HG03558 (cell line): ENCODE results near the gene CBX4.

Source experiments
- ATAC-seq: cut with Tn5 transposase; IDR thresholded peaks from one replicate; pipeline ENCODE4 v1.9.1; 2021; ENCODE audit warnings: moderate number of reproducible peaks; ENCODE audit not compliant: unreplicated experiment; ENCODE audit errors: extremely low read depth

The CBX4 gene

GRCh38 chr17:79842656-79843473, 3.6 kb upstream of the CBX4 start:
- ATAC-seq, result no peak

- no peak for ATAC-seq
Observed at GRCh38 chr17:79842136-79842655, 3.0 kb upstream of the CBX4 start.

GRCh38 chr17:79841369-79842135, 2.3 kb upstream of the CBX4 start:
- no peak for ATAC-seq

GRCh38 chr17:79840989-79841286, 1.7 kb upstream of the CBX4 start:
- ATAC-seq, result no peak

- no peak for ATAC-seq
Observed at GRCh38 chr17:79840269-79840988, 1.2 kb upstream of the CBX4 start.

- no peak for ATAC-seq
Observed at GRCh38 chr17:79838522-79839274, 542 bp downstream of the CBX4 start.

- ATAC-seq, result no peak
Observed at GRCh38 chr17:79837888-79838521, 1.2 kb downstream of the CBX4 start.

- no peak for ATAC-seq
Observed at GRCh38 chr17:79836972-79837887, 2.0 kb downstream of the CBX4 start.

GRCh38 chr17:79836510-79836971, 2.7 kb downstream of the CBX4 start:
- ATAC-seq, result no peak

GRCh38 chr17:79835953-79836509, 3.2 kb downstream of the CBX4 start:
- ATAC-seq, result no peak

- no peak for ATAC-seq
Observed at GRCh38 chr17:79835470-79835899, 3.8 kb downstream of the CBX4 start.

GRCh38 chr17:79834565-79835469, 4.4 kb downstream of the CBX4 start:
- no peak for ATAC-seq

- no peak for ATAC-seq
Observed at GRCh38 chr17:79833744-79834564, 5.3 kb downstream of the CBX4 start.

- ATAC-seq, result no peak
Observed at GRCh38 chr17:79833110-79833450, 6.2 kb downstream of the CBX4 start.

GRCh38 chr17:79832218-79833109, 6.8 kb downstream of the CBX4 start:
- no peak for ATAC-seq
